ENCODE data around the gene TMEFF2. TPM values are rescaled to one million over a fixed set of nuclear protein-coding genes. Genes with fewer than 3 reads are reported as not detected.

The TMEFF2 gene
- total and polyA plus RNA-seq, 4 donors = 0.08 TPM; not detected in 3

DNA sequence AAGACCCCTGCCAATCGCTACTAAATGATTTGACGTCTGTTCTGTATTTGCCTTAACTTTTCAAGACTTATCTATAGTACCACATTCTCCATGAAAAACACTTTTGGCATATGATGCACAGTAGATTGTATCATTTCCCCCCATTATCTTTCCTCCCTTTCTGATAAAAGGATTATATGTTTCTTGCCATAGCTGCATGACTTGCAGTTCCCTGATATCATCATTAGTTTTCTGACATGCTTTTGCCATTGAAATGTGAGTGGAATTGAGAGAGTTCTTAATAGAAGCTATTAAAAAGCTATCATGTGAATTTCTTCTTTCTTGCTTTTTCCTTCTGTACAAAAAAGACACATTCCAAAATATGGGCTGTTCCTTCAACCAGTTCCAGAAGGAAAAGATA, 130.3 kb downstream of the TMEFF2 start:
- peaks cover 3 to 14% (median 9%) of the 10 kb centered on the region in 4 donors for H3K4me1 ChIP-seq (ENCODE audit: control insufficient read depth in 4 of 4, insufficient read depth in 4 of 4, low read length in 3 of 4)
- no peak overlapping the region for H3K4me3 ChIP-seq (ENCODE audit: low read depth in 1 of 3, low read length in 3 of 3)
- no peak overlapping the region for H3K9ac ChIP-seq (ENCODE audit: low read depth in 1 of 2, low read length in 2 of 2)
- no peaks in the 10 kb centered on the region for H3K9me3 ChIP-seq (ENCODE audit: control insufficient read depth in 4 of 4, low read length in 3 of 4)
- no peaks in the 10 kb centered on the region for H3K27me3 ChIP-seq (ENCODE audit: control insufficient read depth in 4 of 4, insufficient read depth in 4 of 4, low read length in 3 of 4)
- H3K36me3 ChIP-seq (ENCODE audit: control insufficient read depth in 4 of 4, insufficient read depth in 3 of 4, low read depth in 1 of 4, low read length in 3 of 4) = no peaks in the 10 kb centered on the region
- TF ChIP-seq, protein P1, sequence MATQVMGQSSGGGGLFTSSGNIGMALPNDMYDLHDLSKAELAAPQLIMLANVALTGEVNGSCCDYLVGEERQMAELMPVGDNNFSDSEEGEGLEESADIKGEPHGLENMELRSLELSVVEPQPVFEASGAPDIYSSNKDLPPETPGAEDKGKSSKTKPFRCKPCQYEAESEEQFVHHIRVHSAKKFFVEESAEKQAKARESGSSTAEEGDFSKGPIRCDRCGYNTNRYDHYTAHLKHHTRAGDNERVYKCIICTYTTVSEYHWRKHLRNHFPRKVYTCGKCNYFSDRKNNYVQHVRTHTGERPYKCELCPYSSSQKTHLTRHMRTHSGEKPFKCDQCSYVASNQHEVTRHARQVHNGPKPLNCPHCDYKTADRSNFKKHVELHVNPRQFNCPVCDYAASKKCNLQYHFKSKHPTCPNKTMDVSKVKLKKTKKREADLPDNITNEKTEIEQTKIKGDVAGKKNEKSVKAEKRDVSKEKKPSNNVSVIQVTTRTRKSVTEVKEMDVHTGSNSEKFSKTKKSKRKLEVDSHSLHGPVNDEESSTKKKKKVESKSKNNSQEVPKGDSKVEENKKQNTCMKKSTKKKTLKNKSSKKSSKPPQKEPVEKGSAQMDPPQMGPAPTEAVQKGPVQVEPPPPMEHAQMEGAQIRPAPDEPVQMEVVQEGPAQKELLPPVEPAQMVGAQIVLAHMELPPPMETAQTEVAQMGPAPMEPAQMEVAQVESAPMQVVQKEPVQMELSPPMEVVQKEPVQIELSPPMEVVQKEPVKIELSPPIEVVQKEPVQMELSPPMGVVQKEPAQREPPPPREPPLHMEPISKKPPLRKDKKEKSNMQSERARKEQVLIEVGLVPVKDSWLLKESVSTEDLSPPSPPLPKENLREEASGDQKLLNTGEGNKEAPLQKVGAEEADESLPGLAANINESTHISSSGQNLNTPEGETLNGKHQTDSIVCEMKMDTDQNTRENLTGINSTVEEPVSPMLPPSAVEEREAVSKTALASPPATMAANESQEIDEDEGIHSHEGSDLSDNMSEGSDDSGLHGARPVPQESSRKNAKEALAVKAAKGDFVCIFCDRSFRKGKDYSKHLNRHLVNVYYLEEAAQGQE (IDR thresholded peaks at IDR 0.05) = no peak
- TF ChIP-seq, protein P2, sequence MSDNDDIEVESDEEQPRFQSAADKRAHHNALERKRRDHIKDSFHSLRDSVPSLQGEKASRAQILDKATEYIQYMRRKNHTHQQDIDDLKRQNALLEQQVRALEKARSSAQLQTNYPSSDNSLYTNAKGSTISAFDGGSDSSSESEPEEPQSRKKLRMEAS (IDR thresholded peaks at IDR 0.05) = no peak
- TF ChIP-seq, protein P3, sequence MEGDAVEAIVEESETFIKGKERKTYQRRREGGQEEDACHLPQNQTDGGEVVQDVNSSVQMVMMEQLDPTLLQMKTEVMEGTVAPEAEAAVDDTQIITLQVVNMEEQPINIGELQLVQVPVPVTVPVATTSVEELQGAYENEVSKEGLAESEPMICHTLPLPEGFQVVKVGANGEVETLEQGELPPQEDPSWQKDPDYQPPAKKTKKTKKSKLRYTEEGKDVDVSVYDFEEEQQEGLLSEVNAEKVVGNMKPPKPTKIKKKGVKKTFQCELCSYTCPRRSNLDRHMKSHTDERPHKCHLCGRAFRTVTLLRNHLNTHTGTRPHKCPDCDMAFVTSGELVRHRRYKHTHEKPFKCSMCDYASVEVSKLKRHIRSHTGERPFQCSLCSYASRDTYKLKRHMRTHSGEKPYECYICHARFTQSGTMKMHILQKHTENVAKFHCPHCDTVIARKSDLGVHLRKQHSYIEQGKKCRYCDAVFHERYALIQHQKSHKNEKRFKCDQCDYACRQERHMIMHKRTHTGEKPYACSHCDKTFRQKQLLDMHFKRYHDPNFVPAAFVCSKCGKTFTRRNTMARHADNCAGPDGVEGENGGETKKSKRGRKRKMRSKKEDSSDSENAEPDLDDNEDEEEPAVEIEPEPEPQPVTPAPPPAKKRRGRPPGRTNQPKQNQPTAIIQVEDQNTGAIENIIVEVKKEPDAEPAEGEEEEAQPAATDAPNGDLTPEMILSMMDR (IDR thresholded peaks at IDR 0.05; ENCODE audit: low read depth, low read length, missing input control) = no peak
- no peak for TF ChIP-seq TAF1 (conservative IDR thresholded peaks at IDR 0.05)
- no peak for TF ChIP-seq EGR1 (IDR thresholded peaks at IDR 0.05; ENCODE audit: low read depth in 2 of 2)
- TF ChIP-seq, protein P4, sequence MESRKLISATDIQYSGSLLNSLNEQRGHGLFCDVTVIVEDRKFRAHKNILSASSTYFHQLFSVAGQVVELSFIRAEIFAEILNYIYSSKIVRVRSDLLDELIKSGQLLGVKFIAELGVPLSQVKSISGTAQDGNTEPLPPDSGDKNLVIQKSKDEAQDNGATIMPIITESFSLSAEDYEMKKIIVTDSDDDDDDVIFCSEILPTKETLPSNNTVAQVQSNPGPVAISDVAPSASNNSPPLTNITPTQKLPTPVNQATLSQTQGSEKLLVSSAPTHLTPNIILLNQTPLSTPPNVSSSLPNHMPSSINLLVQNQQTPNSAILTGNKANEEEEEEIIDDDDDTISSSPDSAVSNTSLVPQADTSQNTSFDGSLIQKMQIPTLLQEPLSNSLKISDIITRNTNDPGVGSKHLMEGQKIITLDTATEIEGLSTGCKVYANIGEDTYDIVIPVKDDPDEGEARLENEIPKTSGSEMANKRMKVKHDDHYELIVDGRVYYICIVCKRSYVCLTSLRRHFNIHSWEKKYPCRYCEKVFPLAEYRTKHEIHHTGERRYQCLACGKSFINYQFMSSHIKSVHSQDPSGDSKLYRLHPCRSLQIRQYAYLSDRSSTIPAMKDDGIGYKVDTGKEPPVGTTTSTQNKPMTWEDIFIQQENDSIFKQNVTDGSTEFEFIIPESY (IDR thresholded peaks at IDR 0.05) = no peak
- no peak for TF ChIP-seq RXRA (IDR thresholded peaks at IDR 0.05)
- TF ChIP-seq RAD21 (IDR thresholded peaks at IDR 0.05) = no peak
- no peak for TF ChIP-seq JUND (IDR thresholded peaks at IDR 0.05)
- no peak for TF ChIP-seq GABPA (IDR thresholded peaks at IDR 0.05 in 1 of 2, conservative IDR thresholded peaks at IDR 0.05 in 1 of 2)
- 94% methylated on average over 2 of the region's 2 CpGs for WGBS
- no peak overlapping the region for H3K27ac ChIP-seq (ENCODE audit: low read depth in 1 of 2, low read length in 2 of 2)
- DNase-seq (ENCODE audit: low spot score) = no peak

DNA sequence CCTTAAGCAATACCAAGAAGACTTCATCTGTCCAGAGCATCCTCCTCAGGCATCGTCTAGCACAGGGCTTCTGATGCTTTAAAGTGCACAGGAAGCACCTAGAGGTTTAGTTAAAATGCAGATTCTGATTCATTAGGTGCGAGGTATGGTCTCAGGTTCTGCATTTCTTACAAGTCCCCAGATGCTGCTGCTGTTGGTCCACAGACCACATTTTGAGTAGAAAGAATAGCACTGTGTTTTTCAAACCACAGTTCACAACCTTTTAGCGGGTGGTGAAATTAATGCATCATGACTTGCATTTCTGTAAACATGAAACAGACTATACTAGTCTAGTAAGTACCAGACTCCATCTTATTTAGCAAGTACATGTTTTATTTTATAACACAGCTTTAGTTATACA, 134.6 kb downstream of the TMEFF2 start:
- no peak for DNase-seq (ENCODE audit: low spot score)
- no peaks in the 10 kb centered on the region for H3K27me3 ChIP-seq (ENCODE audit: control insufficient read depth in 4 of 4, insufficient read depth in 4 of 4, low read length in 3 of 4)
- 76% methylated on average over 3 of the region's 3 CpGs for WGBS
- no peak overlapping the region for H3K4me3 ChIP-seq (ENCODE audit: low read depth in 1 of 3, low read length in 3 of 3)
- no peaks in the 10 kb centered on the region for H3K9me3 ChIP-seq (ENCODE audit: control insufficient read depth in 4 of 4, low read length in 3 of 4)
- no peaks in the 10 kb centered on the region for H3K4me1 ChIP-seq (ENCODE audit: control insufficient read depth in 4 of 4, insufficient read depth in 4 of 4, low read length in 3 of 4)
- no peak overlapping the region for H3K9ac ChIP-seq (ENCODE audit: low read depth in 1 of 2, low read length in 2 of 2)
- no peak overlapping the region for H3K27ac ChIP-seq (ENCODE audit: low read depth in 1 of 2, low read length in 2 of 2)
- no peaks in the 10 kb centered on the region for H3K36me3 ChIP-seq (ENCODE audit: control insufficient read depth in 4 of 4, insufficient read depth in 3 of 4, low read depth in 1 of 4, low read length in 3 of 4)
- no peak for TF ChIP-seq YY1 (IDR thresholded peaks at IDR 0.05)
- TF ChIP-seq FOXA1 (IDR thresholded peaks at IDR 0.05) = no peak
- TF ChIP-seq, protein P3 (IDR thresholded peaks at IDR 0.05; ENCODE audit: low read depth, low read length, missing input control) = no peak
- no peak for TF ChIP-seq JUND (IDR thresholded peaks at IDR 0.05)
- TF ChIP-seq HNF4G (IDR thresholded peaks at IDR 0.05) = no peak
- TF ChIP-seq, protein P5, sequence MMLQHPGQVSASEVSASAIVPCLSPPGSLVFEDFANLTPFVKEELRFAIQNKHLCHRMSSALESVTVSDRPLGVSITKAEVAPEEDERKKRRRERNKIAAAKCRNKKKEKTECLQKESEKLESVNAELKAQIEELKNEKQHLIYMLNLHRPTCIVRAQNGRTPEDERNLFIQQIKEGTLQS (IDR thresholded peaks at IDR 0.05) = no peak
- TF ChIP-seq EGR1 (IDR thresholded peaks at IDR 0.05; ENCODE audit: low read depth in 2 of 2) = no peak
- TF ChIP-seq, protein P1 (IDR thresholded peaks at IDR 0.05) = no peak
- no peak for TF ChIP-seq RXRA (IDR thresholded peaks at IDR 0.05)
- no peak for TF ChIP-seq TAF1 (conservative IDR thresholded peaks at IDR 0.05)
- TF ChIP-seq RAD21 (IDR thresholded peaks at IDR 0.05) = no peak
- no peak for TF ChIP-seq FOXA2 (IDR thresholded peaks at IDR 0.05)
- no peak for TF ChIP-seq HNF4A (conservative IDR thresholded peaks at IDR 0.05)
